HG02763 (cell line): ENCODE results near the gene ABCE1.
"Not testable (repeated sequence)": the region's sequence is repeated elsewhere in the genome, so short reads cannot be mapped to it uniquely, and the experiment has no call there.

Source experiments
- ATAC-seq: cut with Tn5 transposase; IDR thresholded peaks from one replicate; pipeline ENCODE4 v1.9.1; 2021; ENCODE audit warnings: mild to moderate bottlenecking, moderate library complexity; ENCODE audit not compliant: unreplicated experiment

ABCE1 gene

GRCh38 chr4:145101091-145101490, 3.0 kb downstream of the ABCE1 start:
- ATAC-seq, result no peak

GRCh38 chr4:145102619-145103018, 4.5 kb downstream of the ABCE1 start:
- no peak for ATAC-seq

- no peak for ATAC-seq
Observed at GRCh38 chr4:145103496-145103895, 5.4 kb downstream of the ABCE1 start.

- ATAC-seq, result no peak
Observed at GRCh38 chr4:145107126-145107525, 9.0 kb downstream of the ABCE1 start.

- ATAC-seq, result no peak
Observed at GRCh38 chr4:145108128-145108527, 10.0 kb downstream of the ABCE1 start.

- no peak for ATAC-seq
Observed at GRCh38 chr4:145125396-145125795, 27.3 kb downstream of the ABCE1 start.

GRCh38 chr4:145130130-145130529, 32.0 kb downstream of the ABCE1 start:
- ATAC-seq, result no peak

GRCh38 chr4:145130788-145131399, 32.8 kb downstream of the ABCE1 start:
- ATAC-seq, result no peak

- no peak for ATAC-seq
Observed at GRCh38 chr4:145131848-145132247, 33.7 kb downstream of the ABCE1 start.

- ATAC-seq, result peak; percentile 69
Observed at GRCh38 chr4:145132511-145133098, 34.5 kb downstream of the ABCE1 start.

GRCh38 chr4:145136219-145136618, 38.1 kb downstream of the ABCE1 start:
- not testable (repeated sequence) for ATAC-seq

GRCh38 chr4:145148980-145149379, 50.9 kb downstream of the ABCE1 start:
- ATAC-seq, result no peak

GRCh38 chr4:145153181-145153903, 55.2 kb downstream of the ABCE1 start:
- no peak for ATAC-seq

- no peak for ATAC-seq
Observed at GRCh38 chr4:145153904-145154298, 55.8 kb downstream of the ABCE1 start.

- peak; percentile 69 for ATAC-seq
Observed at GRCh38 chr4:145154573-145154972, 56.5 kb downstream of the ABCE1 start.

GRCh38 chr4:145155268-145155870, 57.3 kb downstream of the ABCE1 start:
- no peak for ATAC-seq

- no peak for ATAC-seq
Observed at GRCh38 chr4:145156986-145157385, 58.9 kb downstream of the ABCE1 start.

- ATAC-seq, result no peak
Observed at GRCh38 chr4:145161549-145161948, 63.4 kb downstream of the ABCE1 start.

- no peak for ATAC-seq
Observed at GRCh38 chr4:145167887-145168286, 69.8 kb downstream of the ABCE1 start.

GRCh38 chr4:145168581-145169187, 70.6 kb downstream of the ABCE1 start:
- ATAC-seq, result no peak

GRCh38 chr4:145170223-145170622, 72.1 kb downstream of the ABCE1 start:
- ATAC-seq, result no peak
